Measurements from ENCODE around the gene ATP5IF1. TPM values are rescaled to one million over a fixed set of nuclear protein-coding genes. Genes with fewer than 3 reads are reported as not detected.

The ATP5IF1 gene
- 423 TPM for total RNA-seq
- long read RNA-seq, transcript ATP5IF1-201 (3 exons, 494 nt): major isoform, 167 of 194 reads
- long read RNA-seq, transcript ATP5IF1-202 (2 exons, 1,855 nt): minor isoform, 6 of 194 reads
- long read RNA-seq, partial matches to known transcripts: 7 of 194 reads
- long read RNA-seq, other reads (novel, unspliced or antisense): 11 of 194 reads

DNA sequence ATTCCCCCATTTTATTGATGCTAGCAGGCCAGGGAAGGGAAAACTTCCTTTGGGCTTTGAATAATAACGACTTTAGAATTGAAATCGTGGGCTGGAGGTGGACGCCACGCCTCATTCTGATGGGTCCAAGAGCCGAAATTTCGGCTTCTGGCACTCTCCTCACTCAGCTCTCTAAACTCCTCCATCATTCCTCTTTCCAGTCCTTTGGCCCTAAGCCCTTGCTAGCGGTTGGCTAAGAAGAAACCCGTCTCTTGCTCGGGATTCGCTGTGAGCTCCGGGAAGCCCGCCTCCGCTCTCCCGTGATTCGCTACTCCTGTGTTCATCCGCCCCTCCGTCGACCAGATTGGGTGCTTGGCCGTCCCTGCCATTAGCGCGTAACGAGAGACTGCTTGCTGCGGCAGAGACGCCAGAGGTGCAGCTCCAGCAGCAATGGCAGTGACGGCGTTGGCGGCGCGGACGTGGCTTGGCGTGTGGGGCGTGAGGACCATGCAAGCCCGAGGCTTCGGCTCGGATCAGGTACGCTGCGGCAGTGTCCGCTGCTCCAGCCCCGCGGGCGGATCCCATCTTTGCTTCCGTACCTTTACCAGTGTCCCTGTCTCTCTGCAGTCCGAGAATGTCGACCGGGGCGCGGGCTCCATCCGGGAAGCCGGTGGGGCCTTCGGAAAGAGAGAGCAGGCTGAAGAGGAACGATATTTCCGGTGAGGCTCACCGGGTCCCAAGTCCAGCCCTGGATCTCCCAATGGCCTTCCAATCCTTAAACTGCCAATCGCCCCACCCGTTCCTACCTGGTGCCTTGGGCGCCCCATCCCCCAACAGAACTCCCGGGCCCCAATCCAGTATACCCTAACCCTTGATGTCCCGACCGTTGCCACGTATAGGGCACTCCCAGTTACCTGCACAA lies at the start of gene ATP5IF1:
Gene ATP5IF1 (plus strand): TSS at position 370 of the 901 bp plus-strand sequence. CDS start 60 bp downstream, at position 430.
- intact Hi-C loops (cut with DNase I): no loop called here
- peak; percentile 99 for DNase-seq (ENCODE audit: low spot score)

DNA sequence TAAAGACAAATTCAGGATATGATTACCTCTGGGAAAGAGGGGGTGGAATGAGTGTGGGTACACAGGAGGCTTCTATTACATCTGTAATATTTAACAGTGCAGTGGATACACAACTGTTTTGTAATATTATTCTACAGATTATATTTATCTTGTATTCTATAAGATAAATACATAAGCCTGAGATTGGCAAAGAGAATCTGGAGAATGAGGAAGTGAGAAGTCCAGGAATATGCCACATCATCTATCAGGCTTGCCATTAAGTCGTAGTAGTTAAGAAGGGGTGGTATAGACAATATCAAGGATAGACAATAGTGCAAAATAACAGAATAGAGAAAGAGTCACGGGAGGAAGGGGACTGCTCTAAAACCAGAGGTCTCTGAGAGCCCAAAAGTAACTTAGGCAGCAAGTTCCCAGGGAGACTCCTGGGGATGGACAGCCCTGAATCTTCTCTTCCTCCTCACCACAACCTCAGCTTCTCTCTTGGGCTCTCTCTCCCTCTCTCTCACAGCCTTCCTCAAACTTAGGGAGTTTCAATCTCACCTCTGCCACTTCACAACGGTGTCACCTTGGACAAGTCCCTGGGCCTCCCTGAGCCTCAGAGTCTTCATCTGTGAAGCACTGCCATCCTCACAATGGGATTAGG lies 45.5 kb upstream of the ATP5IF1 start:
- no peak for DNase-seq (ENCODE audit: low spot score)
- intact Hi-C loops (cut with DNase I): no loop called here

DNA sequence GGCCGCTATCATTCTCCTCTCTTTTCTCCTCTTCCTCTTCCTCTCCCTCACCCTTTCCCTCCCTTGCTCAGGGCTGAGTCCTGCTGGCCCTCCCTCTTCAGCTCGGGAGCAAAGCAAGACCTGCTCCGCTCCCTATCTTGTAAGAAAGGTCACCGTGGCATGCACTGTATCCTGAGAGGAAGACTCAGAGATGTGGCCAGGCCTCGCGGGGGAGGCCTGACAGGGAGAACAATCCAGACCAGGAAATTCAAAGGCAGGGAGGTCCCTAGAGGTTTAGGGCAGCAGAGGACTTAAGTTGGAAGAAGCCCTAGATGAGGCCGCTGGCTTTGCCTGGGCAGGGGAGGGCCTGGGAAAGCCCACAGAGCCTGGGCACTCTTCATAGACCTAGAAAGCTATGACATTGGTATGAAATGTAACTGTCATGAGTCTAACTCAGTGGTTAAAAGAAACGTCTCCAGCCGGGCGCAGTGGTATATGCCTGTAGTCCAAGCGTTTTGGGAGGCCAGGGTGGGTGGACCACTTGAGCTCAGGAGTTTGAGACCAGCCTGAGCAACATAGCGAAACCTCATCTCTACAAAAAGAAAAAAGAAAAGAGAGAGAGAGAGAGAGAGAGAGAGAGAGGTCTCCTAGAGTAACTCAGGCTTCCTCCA lies 44.8 kb upstream of the ATP5IF1 start:
- no peak for DNase-seq (ENCODE audit: low spot score)

DNA sequence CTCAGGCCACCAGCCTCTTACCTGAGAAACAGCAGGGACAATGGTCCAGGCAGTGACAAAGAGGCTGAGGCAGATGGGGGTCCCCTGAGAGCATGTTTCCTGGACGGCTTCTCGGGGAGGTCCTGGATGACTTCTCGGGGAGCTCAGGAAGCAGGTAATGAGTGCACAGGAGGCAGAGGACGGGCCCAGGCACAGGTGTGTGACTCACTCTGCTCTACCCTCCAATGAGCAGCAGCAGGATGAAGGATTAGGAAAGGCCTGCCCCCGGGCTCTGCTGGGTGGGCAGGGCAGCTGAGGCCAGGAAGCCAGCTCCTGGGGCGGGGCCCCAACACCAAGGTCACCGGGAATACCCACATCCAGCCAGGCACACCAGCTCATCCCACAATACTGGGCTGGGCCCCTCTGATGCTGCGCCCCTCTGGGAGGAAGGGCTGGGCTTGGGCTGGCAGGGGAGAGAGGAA lies 42.2 kb upstream of the ATP5IF1 start:
- intact Hi-C loops (cut with DNase I): no loop called here
- no peak for DNase-seq (ENCODE audit: low spot score)

More for the DNA sequence above, 44.8 kb upstream of the ATP5IF1 start:
- intact Hi-C loops (cut with DNase I): no loop called here

DNA sequence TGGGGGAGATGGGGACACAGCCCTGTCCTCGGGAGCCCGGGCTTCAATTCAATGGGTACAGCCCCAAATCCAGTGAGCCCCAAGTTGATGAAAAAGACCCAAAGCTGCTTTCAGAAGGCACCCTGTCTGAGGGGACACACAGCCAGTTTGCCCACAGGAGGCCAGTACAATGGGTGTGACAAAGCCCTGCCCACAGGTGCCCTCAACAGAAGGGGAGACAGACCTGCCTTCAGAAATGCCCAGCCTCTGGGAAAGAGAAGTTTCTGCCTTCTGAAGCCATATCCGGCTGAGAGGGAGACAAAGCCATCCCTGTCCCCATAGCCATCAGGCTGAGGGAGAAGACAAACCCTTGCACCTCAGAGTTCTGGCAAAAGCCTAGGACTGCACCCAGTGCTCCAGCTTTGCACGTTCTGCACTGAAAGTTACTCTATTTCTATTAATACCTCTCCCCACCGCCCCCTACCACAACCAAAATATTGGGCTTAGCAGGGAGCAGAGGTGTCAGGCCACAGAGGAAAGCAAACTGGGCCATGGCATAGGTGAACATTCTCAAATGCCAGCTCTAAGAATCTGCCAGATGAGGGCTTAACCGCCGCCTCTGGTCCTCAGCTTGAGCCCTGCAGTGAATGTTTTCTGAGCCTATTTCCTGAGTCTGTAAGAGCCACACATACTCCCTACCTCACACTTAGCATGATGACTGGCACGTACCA lies 41.4 kb upstream of the ATP5IF1 start:
- DNase-seq (ENCODE audit: low spot score): no peak
- intact Hi-C loops (cut with DNase I): no loop called here

DNA sequence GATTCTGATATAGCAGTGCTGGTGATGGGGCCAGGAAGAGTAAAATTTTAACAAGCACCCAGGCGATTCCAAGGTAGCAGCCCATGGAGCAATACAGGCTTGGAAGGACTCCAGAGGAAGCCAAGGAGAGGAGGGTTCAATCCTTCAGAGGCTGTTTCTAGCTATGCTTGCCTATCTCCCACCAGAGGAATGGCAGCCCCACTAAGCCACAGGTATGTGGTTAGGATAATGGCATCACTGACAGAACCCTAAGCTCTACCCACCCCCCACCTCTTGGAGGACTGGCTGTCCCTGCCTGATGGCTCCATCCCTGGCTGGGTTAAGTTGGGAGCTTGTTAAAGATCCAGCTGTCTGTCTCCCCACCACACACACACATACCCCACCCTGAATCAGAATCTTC lies 40.1 kb upstream of the ATP5IF1 start:
- intact Hi-C loops (cut with DNase I): no loop called here
- DNase-seq (ENCODE audit: low spot score): no peak

DNA sequence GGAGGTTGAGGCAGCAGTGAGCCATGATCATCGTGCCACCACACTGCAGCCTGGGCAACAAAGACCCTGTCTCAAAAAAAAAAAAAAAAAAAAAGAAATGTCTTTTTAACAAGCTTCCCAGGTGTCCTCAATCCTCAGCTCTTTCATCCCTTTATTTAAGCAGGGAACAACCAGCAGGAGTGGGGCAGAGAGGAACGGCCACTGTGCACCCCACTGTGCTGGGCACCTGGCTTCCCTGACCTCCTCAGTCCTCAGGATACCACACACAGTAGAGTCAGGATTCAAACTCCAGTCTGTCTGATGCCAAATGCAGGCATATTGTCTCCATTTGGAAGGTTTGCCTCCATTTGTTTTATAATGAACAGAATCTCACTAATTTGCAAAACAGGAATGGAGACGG lies 39.6 kb upstream of the ATP5IF1 start:
- no peak for DNase-seq (ENCODE audit: low spot score)
- intact Hi-C loops (cut with DNase I): no loop called here

DNA sequence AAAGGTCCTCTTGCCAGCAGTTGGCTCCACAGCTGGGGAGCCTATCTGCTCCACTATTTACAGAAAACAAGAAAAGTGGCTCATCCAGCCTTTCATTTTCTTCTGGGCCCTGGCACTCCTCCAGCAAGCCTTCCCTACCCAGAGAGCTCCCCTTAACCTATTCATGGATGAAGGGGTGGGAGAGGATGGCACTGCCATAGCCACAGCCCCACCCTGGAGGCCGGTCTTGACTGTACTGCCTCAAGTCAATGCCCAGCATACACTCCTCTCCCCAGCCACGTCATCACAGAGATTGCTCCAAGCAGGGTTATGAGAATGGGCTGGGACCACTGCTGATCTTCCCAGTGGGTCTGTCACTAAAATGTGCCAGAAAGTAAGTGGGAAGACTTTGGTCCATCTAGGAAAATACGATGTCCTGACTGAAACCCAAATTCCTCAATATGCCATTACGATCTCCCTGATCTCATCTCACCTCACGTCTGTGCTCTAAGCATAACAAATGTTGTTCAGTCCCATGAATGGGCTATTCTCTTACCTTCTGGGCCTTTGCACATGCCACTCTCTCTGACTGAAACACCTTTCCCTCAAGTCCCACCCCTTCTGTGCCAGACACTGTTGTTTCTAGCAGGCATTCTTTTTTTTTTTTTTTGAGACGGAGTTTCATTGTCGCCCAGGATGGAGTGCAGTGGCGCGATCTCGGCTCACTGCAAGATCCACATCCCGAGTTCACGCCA lies 38.1 kb upstream of the ATP5IF1 start:
- DNase-seq (ENCODE audit: low spot score): no peak
- intact Hi-C loops (cut with DNase I): no loop called here

DNA sequence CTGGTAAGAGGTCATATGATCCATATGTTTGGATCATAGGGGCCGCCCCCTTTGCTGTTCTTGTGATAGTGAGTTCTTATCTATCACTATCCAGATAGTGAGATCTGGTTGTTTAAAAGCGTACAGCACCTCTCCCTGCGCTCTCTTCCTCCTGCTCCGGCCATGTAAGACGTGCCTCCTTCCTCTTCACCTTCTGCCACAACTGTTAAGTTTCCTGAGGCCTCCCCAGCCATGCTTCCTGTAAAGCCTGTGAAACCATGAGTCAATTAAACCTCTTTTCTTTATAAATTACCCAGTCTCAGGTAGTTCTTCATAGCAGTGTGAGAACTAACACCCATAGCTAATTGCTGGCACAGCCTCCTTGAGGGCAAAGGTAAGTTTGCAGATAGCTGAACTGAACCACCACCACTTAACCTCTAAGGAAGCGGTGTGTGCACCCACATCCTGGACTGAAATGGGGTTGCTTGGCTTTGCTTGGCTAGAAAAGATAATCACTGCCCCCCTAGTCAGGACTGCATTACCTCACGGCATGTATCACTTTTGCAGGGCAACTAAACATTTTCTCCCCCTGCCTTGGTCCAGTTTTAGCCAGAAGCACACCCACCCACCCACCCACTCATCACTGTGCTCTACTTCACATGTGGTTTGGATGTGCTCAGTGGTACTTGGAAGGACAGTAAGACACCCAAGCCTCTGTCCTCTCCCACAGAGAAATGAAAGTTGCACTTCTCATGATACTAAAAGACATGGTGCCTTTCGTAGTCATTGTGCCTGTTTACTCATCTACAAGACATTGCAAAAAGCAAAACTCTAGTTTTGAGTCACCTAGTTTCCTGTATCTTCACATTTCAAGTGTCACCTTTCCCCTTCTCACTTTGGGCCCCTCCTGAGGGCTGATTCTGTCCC lies 36.3 kb upstream of the ATP5IF1 start:
- DNase-seq (ENCODE audit: low spot score): no peak
- intact Hi-C loops (cut with DNase I): no loop called here

DNA sequence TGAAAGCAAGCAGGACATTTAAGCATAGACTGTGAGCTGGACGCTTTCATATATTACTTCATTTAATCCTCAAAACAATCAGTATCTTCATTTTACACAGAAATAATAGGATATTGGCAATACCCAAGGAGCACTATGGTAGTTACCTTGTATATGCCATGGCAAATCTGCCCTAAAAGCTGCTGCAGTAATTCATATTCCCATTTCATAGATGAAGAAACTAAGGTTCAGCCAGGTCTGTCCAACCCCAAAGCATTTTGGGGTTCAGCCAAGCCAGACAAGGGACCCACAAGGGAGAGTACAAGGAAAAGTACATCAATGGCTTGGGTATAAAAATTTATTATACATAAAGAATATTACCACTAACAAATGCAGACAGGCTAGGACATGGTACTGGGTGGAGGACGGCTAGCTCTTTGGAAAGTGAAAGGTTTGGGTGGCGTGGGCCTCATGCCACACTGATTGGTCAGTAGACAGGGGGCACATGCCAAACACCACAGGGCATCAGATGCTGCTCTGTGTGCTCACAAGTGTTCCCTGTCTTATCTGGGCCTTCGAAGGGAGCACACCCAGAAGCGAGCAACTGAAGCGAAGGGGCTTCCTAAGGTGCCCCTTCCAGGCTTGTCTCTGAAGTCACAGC lies 35.6 kb upstream of the ATP5IF1 start:
- intact Hi-C loops (cut with DNase I): no loop called here
- no peak for DNase-seq (ENCODE audit: low spot score)

DNA sequence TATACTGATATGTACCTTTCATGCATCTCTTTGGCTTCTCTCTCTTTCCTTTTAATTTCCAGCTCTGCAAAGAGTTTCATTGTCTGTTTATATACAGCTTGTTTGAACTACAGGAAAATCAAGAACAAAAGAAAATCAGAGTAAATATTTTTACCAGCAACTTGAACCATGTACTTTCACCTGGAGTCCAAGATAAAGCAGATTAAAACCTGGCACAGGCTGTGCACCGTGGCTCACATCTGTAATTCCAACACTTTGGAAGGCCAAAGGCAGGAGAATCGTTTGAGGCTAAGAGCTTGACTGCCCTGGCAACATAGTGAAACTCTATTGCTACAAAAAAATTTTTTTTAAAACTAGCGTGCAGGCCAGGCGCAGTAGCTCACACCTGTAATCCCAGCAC lies 30.7 kb upstream of the ATP5IF1 start:
- no peak for DNase-seq (ENCODE audit: low spot score)
- intact Hi-C loops (cut with DNase I): loop anchor here (5.0 kb wide), 1 partner anchor 343 kb away; no protein-coding TSS in a partner anchor

DNA sequence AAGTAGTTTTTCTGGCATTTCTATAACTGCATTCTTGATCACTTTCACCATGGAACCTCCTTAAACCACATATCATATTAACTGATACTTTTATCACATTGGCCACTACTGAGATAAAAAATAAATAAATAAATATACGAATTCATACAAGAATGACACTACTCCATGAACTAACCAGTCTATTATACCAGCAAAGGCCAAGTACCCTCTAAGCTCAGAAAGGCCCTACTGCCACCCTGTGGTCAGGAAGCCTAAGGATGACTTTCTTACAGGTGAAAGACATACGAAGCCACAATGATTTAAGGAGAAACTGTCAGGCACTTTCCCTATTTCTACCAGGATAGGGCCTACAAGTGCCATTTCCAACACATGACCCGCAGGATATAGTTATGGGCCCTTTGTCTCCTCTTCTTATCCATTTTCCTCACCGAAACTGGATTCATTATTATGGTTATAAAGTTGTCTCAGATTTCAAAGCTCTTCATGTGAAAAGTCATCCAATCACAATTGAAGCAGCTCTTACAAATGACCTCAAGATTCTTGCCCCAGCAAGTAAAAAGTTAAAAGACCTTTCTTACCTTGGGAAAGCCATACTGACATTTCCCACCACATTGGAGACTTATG lies 27.0 kb upstream of the ATP5IF1 start:
- intact Hi-C loops (cut with DNase I): loop anchor here (1.0 to 5.0 kb wide), 2 partner anchors 118 to 347 kb away; no protein-coding TSS in a partner anchor
- DNase-seq (ENCODE audit: low spot score): peak; percentile 78

DNA sequence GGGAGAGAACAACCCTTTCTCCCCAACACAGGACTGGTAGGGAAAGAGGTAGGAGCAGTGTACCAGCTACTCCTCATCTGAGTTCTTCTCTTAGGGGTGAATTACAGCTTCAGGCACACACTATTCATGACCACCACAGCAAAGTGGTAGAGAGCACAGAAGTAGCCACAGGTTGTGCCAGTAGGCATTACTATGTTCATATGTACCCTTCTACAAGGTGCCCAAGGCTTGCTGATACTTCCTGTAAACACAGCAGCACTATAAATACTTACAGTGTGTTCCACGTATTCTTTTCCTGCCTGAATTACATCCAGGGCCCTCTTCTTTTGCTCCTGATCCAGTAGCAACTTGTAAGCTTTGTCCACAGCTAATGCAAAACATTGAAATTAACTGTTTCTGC lies 26.2 kb upstream of the ATP5IF1 start:
- DNase-seq (ENCODE audit: low spot score): no peak
- intact Hi-C loops (cut with DNase I): loop anchor here (1.0 to 5.0 kb wide), 2 partner anchors 118 to 347 kb away; no protein-coding TSS in a partner anchor

DNA sequence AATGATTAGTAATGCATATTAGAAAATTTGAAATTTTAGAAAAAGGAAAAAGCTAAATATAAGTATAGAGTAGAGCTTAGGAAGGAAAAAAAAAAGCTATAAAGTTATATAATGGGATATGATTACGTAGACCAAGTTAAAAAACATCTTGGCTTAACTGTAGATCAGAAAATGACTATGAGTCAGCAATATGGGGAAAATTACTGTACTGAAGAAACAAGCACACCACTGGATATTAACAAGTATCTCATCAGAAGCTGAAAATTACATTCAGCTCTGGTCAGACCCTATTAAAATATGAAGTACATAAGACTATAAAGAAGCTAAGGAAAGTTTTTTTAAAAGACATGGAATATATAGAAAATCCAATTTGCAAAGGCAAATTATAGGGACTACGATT lies 22.6 kb upstream of the ATP5IF1 start:
- no peak for DNase-seq (ENCODE audit: low spot score)
- intact Hi-C loops (cut with DNase I): no loop called here

DNA sequence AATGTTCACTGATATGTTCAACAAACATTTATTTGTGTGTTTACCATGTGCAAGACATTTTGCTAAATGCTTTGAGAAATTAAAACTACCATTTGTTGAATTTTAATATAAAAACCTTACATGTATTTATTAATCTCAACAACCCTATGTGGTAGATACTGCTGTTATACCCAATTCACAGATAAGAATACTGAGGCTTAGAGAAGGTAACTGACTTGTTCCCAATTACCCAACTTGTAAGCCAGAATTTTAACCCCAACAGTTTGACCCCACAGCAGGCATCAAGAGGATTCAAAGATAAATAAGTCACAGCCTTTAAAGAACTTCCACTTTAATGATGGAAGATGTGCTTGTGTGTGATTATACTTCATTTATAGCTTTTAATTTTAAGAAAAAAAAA lies 6.8 kb upstream of the ATP5IF1 start:
- intact Hi-C loops (cut with DNase I): no loop called here
- DNase-seq (ENCODE audit: low spot score): no peak

DNA sequence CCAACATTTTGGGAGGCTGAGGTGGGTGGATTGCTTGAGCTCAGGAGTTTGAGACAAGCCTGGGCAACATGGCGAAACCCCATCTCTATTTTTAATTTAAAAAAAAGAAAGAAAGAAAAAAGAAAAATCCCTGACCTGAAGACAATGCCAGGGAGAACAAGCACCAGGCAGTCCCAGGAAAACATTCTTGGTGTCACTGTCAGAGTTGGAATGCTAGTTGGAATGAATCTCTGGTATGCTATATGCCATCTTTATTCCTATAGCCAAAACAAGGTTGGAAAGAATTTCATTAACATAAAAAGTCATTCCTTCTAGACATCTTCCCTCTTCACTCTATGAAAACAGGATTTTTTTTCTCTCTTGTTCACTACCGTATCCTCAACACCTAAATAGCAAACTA lies 5.9 kb upstream of the ATP5IF1 start:
- intact Hi-C loops (cut with DNase I): no loop called here
- DNase-seq (ENCODE audit: low spot score): no peak
